MM.1S (cell line): Measurements from ENCODE around the gene GPT2.

Source experiments
- CTCF ChIP-seq: fragments of 300-600 bp; sonication (generic); IDR thresholded peaks from 2 replicates; pipeline ENCODE4 v1.5.1; 2016; ENCODE audit warnings: antibody characterized with exemption, low read length, mixed read lengths
- EZH2 ChIP-seq: fragments of 300-600 bp; sonication (generic); optimal IDR thresholded peaks from 2 replicates; pipeline ENCODE3; 2017; ENCODE audit warnings: low read depth, mild to moderate bottlenecking, antibody characterized with exemption, low read length, mixed read lengths
- EZH2phosphoT487 ChIP-seq: fragments of 300-600 bp; sonication (generic); IDR thresholded peaks from 2 replicates; pipeline ENCODE4 v1.6.1; 2018; ENCODE audit warnings: antibody characterized with exemption, low read length

DNA sequence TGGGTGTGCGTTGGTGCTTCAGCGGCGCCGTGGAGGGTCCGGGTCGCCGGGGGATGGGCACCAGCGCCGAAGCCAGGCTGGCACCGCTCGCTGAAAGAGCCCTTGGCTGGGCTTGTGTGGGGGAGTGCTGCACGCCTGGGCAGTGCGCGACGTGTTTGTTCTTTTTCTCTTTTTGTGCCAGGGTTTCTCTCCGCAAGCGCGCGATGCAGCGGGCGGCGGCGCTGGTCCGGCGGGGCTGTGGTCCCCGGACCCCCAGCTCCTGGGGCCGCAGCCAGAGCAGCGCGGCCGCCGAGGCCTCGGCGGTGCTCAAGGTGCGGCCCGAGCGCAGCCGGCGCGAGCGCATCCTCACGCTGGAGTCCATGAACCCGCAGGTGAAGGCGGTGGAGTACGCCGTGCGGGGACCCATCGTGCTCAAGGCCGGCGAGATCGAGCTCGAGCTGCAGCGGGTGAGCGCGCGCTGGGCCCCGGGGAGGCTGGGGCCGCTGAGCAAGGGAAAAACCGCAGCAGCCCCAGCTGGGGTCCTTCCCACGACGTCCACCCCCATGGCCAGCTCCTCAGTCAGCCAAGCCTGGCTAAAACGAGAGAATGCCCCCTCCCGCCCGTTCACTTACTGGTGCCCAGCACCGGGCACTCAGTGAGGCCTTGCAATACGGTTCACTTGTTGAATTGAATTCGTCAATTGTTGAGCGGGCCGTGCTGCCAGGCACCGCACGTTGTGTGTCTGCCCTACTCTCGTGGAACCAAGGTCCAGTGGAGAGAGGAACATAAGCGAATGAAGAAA is 541 bp downstream of the GPT2 start:
- TF ChIP-seq EZH2 (no peak), CTCF (no peak), EZH2phosphoT487 (no peak)
